Activated CD8-positive, alpha-beta memory T cell treated with anti-CD3 and anti-CD28 coated beads, Interleukin-2, amount 50 U/mL, for 24 hours (primary cell): ENCODE data around the gene CRIM1.

ENCODE experiments used
- DNase-seq: peaks from one replicate; pipeline ENCODE4 v3.0.0-alpha.2; 2020; ENCODE audit errors: extremely low read depth

CRIM1 gene

DNA sequence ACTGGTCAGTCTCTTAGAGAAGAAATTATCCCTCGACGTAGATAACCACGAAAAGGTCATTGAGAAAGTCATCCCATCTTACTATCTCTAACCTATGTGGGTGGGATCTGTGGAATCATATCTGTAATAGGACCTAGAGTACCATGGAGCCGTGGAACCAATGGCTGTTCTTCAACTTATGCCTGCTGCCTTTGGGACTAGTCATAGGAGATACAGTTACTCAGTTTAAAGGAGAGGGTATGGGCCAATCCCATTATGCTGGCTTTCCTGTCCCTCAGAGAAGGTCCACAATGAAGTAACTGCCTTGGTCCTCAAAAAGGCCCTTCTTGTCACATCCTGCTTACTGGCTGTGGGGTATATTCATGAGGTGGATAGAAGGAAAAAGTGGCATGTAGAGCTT lies 164.9 kb downstream of the CRIM1 start:
- no peak for DNase-seq

DNA sequence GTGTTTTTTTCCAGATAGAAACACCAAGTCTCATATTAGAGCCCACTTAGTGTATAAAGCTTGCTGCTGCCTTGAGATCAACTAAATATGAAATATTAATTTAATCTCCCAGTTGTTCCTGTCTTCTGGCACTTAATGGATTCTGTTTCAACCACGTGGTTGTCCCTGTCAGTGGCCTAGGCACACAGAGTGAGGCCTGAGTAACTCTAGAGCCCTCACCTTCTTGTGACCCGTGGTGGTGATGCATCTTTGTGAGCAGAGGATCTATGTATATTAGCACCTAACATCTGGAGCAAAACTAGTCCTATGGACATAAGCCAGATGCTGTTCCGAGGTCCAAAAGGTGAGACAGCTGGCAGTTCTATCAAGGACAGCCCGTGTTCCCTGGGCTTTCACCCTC lies 167.6 kb downstream of the CRIM1 start:
- no peak for DNase-seq

DNA sequence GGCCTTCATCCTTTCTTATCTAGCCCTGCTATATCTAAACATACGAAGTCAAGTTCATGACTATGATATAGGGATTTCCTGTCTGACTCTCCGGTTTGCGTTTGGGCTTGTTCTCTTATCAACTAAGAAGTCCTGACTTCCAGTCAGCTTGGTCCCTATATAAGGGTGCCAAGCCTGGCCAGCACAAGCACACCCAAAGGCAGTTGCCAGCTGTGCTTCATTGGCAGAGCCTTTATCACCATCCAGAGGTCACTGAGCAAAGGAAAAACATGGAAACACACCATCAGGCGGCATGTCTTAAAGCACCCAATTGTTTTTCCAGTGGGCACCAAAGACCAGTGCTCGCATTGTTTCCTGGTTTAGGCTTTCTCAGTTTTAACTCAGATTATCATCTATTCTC lies 169.7 kb downstream of the CRIM1 start:
- DNase-seq: no peak

DNA sequence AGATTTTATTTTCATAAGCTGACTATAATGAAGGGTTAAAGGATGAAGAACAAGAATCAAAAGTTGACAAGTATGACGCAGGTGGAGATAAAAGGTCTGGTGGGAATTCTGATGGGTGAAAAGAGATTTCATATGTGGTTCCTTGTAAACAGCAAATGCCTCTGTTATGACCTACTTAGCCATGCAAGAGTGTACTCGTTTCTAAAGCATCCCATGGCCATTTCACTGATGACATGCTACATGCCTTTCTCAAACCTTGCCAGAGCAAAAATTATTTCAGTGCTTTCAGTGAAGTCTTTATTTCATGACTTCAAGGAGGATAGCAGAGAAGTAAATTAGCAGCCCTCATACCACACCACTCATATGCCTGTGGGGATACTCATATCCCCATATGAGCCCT lies 170.6 kb downstream of the CRIM1 start:
- DNase-seq: no peak

DNA sequence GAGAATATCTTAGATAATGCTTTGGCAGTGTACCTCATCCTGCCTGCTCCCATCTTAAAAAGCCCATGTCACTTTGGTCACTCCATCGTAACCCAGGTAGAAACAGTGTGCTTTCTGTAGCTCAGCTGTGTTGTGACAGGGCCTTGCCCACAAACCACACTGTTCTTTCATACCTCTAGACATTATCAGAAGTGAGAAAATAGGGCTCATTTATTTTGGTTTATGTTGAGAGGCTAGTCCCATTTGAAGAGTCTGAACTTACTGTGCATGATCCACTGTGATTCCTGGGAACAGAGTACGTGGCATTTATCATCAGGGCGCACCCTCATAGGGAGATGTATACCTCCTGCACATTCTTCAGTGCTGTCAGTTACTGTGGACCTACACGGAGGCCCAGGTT lies 172.7 kb downstream of the CRIM1 start:
- no peak for DNase-seq

DNA sequence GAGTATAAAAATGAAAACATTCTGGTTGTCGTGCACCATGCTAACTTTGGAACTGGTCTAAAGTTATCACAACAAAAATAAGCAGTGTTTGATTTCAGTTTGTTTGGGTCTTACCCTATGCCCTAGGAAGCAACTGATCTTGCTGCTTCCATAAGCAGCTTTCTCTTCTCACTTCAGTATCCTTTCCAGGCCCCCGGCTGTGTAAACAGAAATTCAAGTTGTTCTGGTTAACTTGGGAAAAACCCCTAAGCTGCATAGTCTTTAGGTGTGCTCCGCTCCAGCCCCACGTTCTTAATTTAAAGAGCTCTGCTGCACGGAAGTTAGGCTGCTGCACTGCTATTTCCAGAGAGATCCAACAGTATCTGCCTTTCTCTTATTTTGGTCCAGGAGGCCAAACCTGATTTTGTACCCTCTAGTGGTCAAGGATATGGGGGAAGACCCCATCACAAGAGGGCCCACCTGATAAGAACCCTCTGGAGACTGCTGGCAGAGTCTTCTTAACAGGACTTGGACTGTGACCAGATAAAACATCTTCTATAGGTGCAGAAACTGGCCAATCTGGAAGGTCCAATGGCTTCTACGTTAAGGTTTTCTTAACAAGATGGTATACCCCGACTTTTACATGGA lies 173.3 kb downstream of the CRIM1 start:
- no peak for DNase-seq

DNA sequence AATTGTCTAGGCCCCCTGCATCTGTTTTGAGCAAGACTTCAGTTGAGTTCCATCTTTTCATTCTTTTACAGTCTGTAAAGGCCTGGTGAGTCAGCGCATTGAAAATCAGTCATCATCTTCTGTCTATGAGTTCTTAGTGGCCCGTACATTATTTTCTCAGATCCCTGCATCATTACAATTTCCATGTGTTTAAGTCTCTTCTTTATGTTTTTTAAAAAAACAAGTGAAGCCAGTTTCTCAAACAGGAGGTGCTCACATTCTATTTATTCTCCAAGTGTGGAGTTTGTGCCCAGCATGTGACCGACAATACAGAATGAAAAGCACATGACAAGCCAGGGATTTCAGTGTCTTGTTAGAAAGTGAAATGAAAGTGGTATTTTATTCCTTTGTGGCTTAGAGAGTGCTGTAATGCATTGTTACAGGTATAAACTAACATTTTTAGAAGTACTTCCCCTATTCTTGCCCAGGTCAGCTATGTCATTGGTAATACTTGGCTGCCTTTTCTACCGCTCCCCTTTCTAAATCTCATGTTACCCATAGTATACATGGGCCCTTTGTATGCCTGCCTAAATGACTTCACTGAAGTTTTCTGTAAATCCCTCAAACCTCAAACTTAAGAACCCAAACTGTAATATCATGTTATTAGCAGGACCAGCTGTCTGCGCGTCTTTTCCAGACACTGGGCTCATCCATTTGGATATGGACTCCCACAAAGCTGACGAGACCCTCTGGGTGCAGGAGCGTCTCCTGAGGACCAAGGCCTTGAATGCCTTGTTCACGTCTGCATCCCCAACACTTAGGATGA lies 174.8 kb downstream of the CRIM1 start:
- no peak for DNase-seq

DNA sequence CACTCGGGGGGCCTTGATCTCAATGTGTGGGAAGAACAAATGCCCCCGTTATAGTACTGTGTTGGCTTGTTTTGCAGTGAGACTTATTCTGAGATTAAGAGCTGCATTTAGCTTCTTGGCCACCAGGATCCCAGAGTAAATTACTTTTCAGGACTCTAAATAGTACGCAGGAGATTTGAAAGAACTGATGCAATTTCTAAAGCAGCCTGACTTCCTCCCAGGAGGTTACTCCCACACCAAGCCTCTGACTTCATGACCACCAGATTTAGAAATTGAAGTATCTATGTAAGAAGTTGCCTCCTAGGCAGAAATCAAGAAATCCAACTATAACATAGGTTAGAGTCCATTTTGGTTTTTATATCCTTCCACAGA lies 175.4 kb downstream of the CRIM1 start:
- DNase-seq: no peak

DNA sequence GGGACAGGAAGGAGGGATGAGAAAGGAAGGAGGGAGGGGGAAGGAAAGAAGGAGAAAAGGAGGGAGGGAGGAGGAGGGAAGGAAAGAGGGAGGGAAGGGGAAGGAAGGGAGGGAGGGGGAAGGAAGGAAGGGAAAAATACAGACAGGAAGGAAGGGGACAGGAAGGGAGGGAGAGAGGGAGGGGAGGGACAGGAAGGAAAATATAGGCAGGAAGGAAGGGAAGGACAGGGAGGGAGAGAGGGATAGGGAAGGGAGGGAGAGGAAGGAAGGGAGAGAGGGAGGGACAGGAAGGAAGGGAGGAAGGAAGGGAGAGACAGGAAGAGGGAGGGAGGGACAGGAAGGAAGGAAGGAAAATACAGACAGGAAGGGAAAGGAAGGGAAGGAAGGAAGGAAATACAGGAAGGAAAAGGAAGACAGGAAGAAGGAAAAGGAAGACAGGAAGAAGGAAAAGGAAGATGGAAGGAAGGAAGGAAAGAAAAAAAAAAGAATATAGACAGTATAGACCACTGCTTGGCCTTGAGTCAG lies 178.8 kb downstream of the CRIM1 start:
- no peak for DNase-seq

DNA sequence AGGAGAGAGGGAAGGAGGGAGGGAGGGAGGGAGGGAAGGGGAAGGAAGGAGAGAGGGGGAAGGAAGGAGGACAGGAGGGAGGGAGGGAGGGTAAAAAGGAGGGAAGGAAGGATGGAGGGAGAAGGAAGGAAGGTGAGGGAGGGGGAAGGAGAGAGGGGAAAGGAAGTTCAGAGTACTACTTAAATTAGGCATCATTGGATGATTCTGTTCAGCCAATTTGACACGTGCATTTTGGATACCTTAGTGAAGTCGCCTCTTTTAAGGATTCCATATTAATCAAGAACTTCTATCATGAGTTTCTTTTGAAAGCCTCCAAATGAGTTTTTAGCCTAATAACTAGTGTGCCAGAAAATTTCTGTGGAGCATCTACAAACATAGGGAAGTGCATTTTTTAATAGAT lies 179.5 kb downstream of the CRIM1 start:
- DNase-seq: no peak

DNA sequence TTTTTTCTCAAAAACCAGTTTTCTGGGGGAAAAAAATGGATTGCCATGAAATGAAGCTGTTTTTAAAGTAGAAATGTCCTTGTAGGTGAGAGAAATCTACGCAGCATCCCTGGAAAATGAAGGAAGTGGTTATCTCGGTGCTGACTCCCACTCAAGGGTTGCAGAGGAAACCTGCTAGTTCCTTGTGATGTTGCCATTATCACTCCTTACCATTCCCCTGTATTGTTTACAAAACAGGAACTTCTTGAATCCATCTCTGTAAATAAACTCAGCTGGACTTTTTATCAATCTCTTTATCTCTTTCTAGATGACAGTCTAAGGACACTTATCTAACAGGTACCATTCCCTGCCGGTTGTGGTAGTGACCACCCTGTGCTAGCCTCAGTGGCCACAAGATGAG lies 181.2 kb downstream of the CRIM1 start:
- DNase-seq: no peak

DNA sequence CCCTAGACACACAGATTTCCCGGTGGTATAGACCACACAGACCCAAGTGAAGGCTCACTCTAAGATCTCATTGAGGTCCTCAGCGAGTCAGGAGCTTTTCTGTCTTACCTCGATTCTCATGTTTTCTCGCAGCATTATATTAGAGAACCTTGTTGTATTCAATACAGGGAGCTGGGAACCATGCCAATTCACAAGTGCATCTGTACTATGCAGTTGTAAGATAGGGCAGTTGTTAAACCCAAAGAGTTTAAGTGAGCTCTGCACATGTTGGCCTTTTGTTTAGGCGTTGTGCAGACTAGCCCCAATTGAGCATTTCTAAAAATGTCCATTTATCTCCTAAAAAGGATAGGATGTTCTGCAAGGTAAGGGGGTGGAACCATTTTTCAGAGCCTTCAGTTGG lies 182.8 kb downstream of the CRIM1 start:
- no peak for DNase-seq

DNA sequence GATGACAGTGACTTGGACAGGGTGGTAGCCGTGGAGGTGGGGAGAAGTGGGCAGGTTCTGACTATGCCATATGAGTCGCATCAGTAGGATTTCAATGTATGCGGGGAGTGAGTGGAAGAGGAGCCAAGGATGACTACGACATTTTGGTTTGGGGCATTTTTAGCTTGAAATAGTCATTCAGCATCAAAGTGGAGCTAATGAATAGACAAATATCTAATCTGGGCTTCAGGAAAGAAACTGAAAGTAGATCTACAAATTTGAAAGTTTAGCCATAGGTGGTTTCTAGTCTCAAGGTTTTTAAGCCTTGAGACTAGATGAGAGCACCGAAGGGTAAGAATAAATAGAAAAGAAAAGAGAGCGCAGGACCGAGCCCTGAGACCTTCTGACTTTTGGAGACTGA lies 184.1 kb downstream of the CRIM1 start:
- DNase-seq: no peak

DNA sequence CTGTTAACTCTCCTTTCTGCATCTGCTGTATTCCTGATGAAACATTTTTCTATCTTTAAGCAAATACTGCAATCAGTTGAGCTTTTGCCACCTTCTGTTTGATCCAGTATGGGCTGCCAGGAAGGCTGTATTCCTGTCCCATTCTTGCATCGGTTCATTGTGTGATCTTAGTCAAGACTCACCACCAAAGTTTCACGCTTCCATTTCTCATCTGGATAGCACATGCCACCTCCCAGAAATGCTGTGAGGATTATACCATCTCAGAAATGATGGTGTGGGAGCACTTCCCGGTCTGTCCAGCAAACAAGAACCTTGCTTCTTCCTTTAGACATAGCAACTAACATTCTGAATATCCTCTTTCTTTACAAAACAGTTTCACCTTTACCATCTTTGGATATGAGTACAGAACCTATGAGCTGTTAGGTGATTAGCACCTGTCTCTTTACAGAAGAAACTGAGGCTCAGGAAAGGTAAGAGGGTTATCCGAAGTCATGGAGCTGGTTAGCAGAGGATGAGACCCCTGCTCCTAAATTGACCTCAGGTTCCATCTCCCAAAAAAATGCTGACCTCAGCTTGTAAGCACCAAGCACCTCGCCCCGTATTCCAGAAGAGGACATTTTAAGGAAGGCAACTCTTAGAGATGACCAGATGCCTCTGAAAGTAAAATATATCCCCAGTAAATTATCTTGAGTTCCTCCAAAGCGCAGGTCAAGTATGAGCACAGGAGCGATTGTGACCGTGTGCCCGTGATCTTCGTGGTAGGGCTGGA lies 185.6 kb downstream of the CRIM1 start:
- no peak for DNase-seq

DNA sequence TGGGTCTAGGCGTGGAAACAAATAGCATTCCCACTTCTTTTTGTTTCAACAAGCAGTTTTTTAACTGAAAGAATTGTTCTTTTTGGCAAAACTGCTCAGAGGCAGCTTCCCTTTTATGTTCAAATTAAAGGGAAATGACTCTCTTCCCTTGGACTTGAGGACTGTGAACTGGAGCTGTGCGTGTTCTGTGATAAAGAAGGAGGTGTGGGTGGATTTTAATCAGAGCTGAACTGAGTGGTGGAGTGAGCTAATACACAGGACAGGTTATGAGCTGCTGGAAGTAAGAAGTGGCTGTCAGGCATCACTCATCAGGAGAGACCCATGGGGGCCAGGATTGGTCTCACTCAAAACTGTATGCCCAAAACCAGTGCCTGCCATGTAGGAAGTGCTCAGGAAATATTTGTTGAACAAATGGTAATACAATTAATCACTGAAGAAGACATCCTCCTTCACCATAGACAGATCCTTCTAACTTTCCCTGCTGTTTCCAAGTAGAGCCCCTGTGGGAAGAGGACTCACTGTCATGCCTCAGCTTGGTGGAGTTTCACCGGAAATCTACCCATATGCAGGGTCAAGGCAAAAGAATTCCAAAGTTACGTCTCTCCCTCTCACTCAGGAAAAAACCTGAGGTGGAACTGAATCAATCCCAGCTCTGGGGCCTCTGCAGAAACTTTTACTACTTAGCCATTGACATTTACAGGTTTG lies 186.5 kb downstream of the CRIM1 start:
- DNase-seq: no peak

DNA sequence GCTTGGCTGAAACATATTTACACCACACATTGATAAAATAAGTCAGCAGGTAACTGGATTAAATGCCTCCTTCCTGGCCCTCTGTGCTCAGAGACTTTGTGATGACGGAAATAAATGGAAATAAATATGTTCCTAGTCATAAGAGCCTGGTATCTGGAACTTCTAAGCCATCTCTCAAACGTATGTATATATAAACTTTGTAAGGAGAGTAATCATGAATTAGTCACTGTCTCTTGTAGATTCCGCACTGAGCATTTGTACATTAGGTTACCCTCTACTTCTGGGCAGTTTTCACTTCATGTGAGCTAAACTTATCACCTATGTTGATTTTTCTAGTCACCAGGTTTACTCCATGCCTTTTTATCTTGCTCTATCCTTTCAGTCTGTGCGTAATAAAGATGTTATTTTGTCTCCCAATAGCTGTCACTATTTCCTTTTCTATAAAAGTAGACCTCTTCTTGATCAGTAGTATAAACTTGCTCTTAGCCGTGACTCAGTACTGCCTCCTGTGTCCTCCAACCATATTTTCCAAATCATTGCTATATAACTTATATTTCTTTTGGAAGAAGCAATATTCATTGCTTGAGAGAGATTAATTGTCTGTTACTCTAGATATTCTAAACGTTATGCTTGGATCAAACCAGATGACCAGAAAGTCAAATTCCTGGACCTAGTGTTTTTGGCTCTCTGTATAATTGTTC lies 189.2 kb downstream of the CRIM1 start:
- no peak for DNase-seq

DNA sequence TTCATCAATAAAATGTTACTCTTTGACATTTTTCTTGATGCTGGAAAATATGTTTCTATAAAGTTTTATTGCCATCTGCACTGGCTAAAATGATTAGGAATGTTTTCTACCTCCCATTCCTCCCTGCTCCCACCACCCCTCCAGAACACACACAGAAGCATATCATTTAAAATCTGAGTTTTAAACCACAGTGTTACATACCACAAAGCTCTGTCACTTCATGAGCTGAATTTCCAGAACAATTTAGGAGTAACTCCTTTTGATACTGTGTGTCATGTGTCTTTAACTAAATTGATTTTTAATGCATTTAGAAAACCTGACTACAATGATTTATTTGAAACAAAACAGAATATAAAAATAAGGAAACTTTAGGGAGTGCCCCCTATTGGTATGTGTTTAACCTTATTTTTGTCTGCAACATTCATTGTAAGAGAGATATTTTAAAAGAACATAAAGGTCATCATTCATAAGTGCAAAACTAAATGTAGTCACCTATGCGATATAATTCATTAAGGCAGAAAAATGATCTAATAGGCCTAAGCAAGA lies 190.4 kb downstream of the CRIM1 start:
- DNase-seq: no peak

DNA sequence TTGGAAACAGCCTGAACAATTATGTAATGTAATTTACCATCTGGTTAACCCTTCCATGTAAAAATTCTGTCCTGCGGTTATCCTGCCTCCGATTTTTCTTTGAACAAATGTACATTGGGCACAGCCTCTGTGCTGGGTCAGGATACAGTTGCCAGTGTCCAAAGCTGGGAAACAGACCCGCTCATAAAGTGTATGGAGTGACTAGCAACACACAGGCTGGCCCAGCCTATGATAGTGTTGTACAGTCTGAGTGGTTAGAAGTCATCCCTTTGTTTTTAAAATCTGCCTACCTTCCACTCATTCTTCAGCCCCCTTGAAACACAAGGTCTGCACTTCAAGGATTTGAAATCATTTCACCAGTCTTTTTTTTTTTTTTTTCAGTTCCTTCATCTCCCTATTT lies 192.3 kb downstream of the CRIM1 start:
- no peak for DNase-seq

DNA sequence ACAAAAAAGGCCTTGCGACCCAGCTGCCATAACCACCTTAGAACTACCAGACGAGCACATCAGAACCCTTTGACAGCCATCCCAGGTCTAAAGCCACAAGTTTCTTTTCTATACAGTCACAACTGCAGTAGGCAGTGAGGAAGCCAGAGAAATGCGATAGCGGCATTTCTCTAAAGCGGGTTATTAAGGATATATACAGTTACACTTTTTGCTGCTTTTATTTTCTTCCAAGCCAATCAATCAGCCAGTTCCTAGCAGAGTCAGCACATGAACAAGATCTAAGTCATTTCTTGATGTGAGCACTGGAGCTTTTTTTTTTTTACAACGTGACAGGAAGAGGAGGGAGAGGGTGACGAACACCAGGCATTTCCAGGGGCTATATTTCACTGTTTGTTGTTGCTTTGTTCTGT lies 193.6 kb downstream of the CRIM1 start:
- DNase-seq: no peak

DNA sequence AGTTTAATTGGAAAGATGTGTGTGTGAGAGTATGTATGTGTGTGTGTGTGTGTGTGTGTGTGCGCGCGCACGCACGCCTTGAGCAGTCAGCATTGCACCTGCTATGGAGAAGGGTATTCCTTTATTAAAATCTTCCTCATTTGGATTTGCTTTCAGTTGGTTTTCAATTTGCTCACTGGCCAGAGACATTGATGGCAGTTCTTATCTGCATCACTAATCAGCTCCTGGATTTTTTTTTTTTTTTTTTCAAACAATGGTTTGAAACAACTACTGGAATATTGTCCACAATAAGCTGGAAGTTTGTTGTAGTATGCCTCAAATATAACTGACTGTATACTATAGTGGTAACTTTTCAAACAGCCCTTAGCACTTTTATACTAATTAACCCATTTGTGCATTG lies 194.4 kb downstream of the CRIM1 start:
- no peak for DNase-seq

DNA sequence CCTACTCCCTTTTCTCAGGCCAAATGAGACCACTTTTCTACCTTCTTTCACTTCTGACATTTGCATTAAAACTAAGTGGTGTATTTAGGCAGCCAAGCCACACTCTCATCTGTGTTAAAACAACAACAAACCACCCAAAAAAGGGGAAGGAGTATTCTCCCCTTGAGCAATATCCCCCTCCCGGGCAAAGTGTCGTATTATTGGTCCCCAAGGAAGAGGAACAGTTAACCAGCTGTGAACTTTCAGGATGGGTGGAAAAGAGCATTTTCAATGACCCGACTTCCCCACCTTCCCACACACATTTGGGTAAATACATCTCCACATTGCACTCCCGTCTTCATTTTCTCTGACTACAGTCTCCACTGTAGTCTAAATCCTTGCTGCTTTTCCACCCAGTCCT lies 198.1 kb downstream of the CRIM1 start:
- DNase-seq: no peak
